ENCODE results near the gene PROM2.

GRCh38 chr2:95281071-95281470 is 6.8 kb downstream of the PROM2 start:
- TF ChIP-seq, protein P1, sequence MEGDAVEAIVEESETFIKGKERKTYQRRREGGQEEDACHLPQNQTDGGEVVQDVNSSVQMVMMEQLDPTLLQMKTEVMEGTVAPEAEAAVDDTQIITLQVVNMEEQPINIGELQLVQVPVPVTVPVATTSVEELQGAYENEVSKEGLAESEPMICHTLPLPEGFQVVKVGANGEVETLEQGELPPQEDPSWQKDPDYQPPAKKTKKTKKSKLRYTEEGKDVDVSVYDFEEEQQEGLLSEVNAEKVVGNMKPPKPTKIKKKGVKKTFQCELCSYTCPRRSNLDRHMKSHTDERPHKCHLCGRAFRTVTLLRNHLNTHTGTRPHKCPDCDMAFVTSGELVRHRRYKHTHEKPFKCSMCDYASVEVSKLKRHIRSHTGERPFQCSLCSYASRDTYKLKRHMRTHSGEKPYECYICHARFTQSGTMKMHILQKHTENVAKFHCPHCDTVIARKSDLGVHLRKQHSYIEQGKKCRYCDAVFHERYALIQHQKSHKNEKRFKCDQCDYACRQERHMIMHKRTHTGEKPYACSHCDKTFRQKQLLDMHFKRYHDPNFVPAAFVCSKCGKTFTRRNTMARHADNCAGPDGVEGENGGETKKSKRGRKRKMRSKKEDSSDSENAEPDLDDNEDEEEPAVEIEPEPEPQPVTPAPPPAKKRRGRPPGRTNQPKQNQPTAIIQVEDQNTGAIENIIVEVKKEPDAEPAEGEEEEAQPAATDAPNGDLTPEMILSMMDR (IDR thresholded peaks at IDR 0.05) = no peak
- TF ChIP-seq POLR2A (IDR thresholded peaks at IDR 0.05) = no peak

All from uterus (tissue), 2 donors.